Fibroblast of the conjunctiva (primary cell): ENCODE data around the gene BCAS3.

Experiments
- DNase-seq: peaks from one replicate; pipeline ENCODE4 v3.0.0-alpha.2; 2010; ENCODE audit warnings: low read depth

Gene BCAS3

DNA sequence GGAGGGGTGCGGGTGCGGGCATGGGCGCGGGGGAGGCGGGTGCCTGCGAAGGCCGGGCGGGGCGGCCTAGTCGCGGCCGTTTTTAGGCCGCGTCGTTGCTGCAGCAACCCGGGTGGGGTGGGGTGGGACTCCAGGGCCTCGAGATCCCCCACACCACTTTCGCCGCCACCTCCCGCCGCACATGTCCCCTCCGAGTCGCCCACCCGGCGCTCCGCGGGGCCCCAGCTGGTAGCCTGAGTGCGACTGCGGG is 733.3 kb downstream of the BCAS3 start:
- DNase-seq, result no peak

DNA sequence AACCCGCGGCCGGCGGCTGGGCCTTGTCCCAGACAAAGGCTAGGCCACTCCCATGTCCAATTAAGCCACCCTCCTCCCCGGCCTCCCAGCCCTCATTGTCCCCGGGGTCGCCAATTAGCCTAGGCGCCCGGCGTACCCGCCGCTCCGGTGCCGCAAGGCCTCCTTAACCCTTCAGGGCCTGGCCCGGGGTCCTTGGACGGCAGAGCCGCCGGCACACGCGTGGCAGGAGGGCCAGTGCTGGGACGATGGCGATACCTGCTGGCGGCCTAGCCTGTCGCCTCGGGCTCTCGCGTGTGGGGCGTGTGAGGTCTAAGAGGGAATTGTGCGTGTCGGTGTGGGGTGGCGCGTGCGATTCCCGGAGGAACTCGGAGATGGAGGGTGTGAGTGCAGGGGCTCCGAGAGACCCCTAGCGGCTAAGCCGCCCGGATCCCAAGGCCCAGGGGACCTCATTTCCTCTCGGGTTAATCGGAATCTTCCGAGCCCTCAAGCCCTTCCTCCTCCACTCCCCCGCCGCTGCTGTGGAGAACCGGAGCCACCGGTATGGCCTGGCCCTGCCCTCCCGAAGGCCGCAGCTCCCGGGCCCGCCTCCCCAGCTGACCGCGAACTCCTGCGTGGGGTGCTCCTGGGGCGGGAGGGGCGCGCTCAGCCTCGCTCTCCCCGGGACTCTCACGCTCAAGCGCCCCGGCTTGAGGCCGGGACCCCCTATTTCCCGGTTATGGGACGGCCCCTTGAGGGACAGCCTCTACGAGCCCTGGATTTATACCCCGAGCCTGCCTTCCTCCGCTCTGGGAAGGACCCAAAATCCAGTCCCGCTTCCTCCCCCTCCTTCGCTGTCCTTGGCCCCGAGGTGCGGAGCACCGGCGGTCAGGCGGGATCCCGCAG is 733.9 kb downstream of the BCAS3 start:
- DNase-seq, result no peak

DNA sequence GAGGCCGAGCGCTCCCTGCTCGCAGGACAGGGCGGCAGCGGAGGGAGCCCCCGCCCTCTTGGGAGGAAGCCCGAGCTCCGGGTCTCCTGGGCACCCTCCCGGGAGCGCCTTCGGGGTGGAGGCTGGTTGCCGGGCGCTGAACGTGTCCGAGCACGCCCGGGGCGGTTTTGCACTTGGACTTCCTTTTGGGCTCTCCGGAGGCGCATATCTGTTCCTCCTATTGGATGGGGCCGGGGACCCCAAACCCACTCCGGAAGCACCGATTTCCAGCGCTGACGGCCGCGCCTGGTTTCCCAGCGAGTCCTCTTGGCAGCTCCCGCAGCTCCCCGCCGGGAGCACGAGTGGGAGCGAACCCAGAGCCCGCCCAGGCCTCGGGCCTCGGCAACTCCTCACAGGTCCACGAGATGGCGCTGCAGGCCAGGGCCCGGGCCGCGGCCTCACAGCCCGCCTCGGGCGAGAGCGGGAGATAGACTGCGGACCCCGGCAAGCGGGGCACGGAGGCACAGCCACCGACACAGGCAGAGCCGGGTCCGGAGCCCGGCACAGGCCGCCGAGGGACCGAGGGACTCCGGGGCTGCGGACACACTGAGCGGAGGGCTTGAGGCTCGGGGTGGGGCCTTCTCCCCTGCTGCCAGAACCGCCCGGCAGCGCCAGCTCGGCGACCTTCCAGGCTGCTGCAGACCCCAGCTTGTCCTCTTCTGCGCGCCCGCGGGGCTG is 734.6 kb downstream of the BCAS3 start:
- peak; percentile 53 for DNase-seq

- no peak for DNase-seq
Observed at GRCh38 chr17:61412860-61413660, 735.4 kb downstream of the BCAS3 start.

GRCh38 chr17:61413661-61414126 is 736.0 kb downstream of the BCAS3 start:
- DNase-seq, result no peak

- DNase-seq, result no peak
Observed at GRCh38 chr17:61414141-61414935, 736.7 kb downstream of the BCAS3 start.

DNA sequence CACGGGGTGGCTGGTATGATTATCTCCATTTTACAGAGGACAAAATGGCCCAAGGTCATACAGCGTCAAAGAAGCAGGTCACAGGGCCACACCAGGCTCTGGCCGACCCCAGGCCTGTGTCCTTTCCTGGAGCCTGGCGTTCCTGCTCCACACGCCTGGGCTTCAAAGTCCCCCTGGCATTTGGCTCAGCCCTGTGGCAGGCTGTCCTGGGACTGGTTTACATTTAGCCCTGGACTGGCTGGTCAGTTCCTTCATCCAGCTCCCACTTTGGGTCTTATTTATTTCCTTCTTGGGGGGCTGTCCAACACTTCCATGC is 737.2 kb downstream of the BCAS3 start:
- DNase-seq, result no peak

DNA sequence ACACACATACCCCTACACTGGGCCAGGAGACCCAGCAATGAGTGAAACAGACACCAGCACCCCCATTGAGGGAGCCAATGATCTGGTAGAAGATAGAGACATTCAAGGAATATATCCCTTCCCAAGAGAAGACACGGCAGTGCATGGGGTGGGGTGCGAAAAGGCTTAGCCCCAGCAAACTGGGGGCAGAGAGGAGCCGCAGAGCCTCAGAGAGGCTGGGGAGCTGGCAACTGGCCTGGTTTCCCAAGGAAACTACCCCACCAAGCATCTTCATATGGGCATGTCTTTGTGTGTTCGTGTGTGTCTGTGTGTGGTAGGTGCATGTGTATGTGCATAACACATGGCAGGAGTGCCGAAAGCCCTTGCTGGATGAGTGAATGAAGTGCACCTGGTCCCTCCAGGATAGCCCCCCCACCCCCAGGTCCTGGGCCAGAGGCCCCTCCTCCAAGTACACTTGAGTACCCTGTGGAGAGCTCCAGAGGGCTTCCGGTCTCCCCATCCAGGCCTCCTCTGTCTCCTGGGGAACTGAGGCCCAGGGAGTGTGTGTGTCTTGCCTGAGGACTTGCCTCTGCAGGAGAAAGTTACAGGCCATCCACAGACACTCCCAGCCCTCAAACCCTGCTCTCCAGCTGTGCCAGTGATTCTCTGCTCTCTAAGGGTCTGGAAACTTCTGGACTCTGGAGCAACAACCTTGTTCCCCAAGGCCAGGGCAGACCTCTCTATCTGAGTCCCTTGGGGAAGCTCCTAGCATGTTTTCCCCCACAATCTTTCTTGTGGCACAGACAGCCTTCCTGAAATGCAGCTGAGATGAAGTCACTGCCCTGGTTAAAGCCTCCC is 737.9 kb downstream of the BCAS3 start:
- no peak for DNase-seq

GRCh38 chr17:61416211-61416539 is 738.5 kb downstream of the BCAS3 start:
- DNase-seq, result no peak

DNA sequence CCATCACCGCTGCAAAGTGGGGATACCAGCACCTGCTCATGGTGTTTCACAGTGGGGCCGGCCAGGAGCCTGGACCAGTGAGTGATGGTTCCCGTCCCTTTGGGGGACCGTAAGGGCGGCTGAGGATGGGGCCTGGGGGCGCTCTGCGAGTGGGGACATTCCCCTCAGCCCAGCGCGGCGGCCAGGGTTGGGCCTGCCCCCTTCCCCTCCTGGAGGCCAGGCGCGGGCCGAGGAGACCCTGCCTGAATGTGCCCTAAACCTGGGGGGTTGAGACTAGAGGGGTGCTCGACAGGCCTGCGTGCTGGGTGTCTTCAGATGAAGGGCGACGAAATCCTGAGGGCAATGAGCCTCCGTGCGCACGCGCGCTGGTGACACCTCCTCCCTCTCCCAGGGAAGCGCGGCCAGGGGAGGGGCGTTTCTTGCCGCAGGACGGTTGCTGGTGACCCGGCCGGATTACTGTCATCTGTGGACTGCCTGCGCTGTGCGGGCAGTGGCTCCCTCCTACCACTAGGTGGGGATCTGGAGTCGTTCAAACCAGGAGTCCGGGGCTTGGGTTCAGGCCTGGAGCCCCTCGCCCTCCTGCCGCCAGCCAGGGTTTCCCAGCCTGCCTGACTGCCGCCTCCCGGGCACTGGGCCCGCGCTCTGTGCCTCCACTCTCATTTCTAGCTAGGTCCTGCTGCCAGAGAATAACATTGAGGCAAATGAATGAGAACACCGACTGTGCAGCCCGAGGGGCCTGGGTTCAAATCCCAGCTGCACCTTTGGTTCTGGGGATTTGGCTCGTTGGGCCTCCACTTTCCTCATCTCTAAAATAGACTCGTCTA is 739.1 kb downstream of the BCAS3 start:
- DNase-seq, result peak; percentile 80

GRCh38 chr17:61418449-61418848 is 740.8 kb downstream of the BCAS3 start:
- DNase-seq, result no peak

DNA sequence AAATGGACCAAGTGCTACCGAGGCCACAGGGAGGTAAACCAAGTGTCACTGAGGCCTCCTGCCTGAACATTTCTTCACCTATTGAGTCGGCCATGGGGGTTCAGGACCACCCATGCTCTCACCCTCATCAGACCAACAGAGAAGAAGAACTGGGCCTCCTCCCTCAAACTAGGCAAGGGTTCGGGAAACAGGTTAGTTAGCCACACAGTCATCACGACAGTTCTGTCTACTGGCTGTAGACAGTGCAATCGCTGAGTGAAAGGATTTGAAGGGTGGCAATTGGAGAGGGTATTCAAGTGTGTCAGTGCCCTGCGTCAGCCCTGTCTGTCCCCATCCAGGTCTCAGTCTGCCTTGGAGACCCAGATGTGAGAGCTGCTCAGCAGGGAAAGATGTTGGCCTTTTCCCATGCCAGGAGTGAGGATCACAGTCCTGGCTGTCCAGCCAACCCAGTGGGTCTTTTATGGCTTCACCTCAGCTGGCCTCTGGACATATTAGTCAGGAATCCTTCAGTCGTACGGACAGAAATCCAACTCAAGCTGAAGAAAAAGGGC is 741.9 kb downstream of the BCAS3 start:
- no peak for DNase-seq

GRCh38 chr17:61420052-61420451 is 742.4 kb downstream of the BCAS3 start:
- no peak for DNase-seq

- DNase-seq, result no peak
Observed at GRCh38 chr17:61420745-61421398, 743.2 kb downstream of the BCAS3 start.

- no peak for DNase-seq
Observed at GRCh38 chr17:61421460-61421859, 743.8 kb downstream of the BCAS3 start.

- DNase-seq, result no peak
Observed at GRCh38 chr17:61422116-61422799, 744.6 kb downstream of the BCAS3 start.

DNA sequence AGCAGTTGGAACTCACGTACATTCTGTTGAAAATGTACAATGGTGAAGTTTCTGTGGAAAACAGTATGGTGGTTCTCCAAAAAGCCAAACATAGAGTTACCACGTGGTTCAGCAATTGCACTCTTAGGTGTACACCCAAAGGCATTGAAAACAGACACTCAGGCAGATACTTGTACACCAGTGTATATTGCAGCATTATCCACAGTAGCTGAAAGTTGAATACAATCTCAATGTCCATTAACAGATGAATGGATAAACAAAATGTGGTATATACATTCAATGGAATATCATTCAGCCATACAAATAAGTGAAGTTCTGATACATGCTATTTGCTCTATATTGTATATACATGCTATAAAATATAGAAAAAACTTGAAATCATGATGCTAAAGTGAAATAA is 745.2 kb downstream of the BCAS3 start:
- no peak for DNase-seq

DNA sequence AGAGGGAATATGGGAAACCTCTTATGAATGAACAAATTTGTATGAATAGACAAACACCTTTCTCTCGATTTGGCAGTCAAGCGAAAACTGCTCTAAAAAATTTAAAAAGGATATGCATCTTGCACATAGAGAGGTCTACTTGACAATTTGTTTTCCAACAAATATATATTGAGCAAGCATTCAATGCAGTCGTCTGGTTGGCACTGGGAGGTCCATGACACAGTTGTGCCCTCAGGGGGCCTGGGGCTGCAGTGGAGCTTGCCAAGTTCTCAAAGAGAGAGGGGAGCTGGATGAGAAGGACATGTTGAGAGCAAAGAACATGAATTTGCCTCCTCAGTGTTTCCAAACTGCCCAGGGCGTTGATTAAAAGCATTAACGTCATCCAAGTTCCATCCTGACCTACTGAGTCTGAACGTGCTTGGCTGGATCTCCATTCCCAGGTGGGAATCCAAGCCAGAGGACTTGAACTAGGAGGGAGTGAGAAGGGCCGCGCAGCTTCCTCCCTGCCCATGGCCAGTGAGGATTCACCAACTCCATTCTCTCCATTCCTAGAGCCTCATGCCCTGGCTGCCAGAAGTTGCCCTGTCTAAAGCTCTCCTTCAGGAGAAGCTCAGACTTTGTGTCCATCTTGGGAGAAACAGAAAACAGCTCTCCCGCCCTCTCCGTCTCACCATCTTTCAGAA is 746.5 kb downstream of the BCAS3 start:
- no peak for DNase-seq
